Activated naive CD4-positive, alpha-beta T cell treated with anti-CD3 and anti-CD28 coated beads, Interleukin-2, amount 10 ng/mL, durations not matched to agents 7 days and 5 days (primary cell): Measurements from ENCODE around the gene PTPN4.

Experiments
- CTCF ChIA-PET: fragments of 350-600 bp; sonication (Branson Sonifier 250); formaldehyde crosslinking; loops from one replicate; lab custom pipeline; 2021; ENCODE audit warnings: antibody characterized with exemption; lab: Charles Lee
- DNase-seq: peaks from one replicate; pipeline ENCODE4 v3.0.0-alpha.2; 2020
- H3K27ac Mint-ChIP-seq: one replicate; pipeline ENCODE4 v1.8.0; 2021; ENCODE audit warnings: mild to moderate bottlenecking, moderate library complexity, mixed read lengths
- H3K27me3 Mint-ChIP-seq: one replicate; pipeline ENCODE4 v1.8.0; 2021; ENCODE audit warnings: mild to moderate bottlenecking, mixed read lengths
- H3K36me3 Mint-ChIP-seq: one replicate; pipeline ENCODE4 v1.8.0; 2021; ENCODE audit warnings: mixed read lengths
- H3K4me1 Mint-ChIP-seq: one replicate; pipeline ENCODE4 v1.8.0; 2021; ENCODE audit warnings: mixed read lengths
- H3K4me3 Mint-ChIP-seq: one replicate; pipeline ENCODE4 v1.8.0; 2021; ENCODE audit warnings: mild to moderate bottlenecking, moderate library complexity, mixed read lengths
- H3K9me3 Mint-ChIP-seq: one replicate; pipeline ENCODE4 v1.8.0; 2021; ENCODE audit warnings: mixed read lengths

Gene PTPN4

GRCh38 chr2:119760956-119761275 is 1.2 kb downstream of the PTPN4 start:
- peaks cover 46% of the 10 kb centered on the region for H3K4me1 Mint-ChIP-seq
- CTCF ChIA-PET, result interaction anchor here (0.8 to 1.8 kb wide), 3 partner anchors 8 to 414 kb away, joined by 3 to 7 read pairs (median 6); no protein-coding TSS in a partner anchor
- H3K4me3 Mint-ChIP-seq, result peak overlapping the region; percentile 72
- peaks cover 8% of the 10 kb centered on the region for H3K36me3 Mint-ChIP-seq
- H3K9me3 Mint-ChIP-seq, result no peaks in the 10 kb centered on the region
- no peak for DNase-seq
- peak overlapping the region; percentile 87 for H3K27ac Mint-ChIP-seq
- H3K27me3 Mint-ChIP-seq, result peaks cover 8% of the 10 kb centered on the region

GRCh38 chr2:119764832-119765231 is 5.1 kb downstream of the PTPN4 start:
- no peaks in the 10 kb centered on the region for H3K27me3 Mint-ChIP-seq
- H3K4me1 Mint-ChIP-seq, result peaks cover 38% of the 10 kb centered on the region
- peaks cover 9% of the 10 kb centered on the region for H3K36me3 Mint-ChIP-seq
- CTCF ChIA-PET, result no interaction called here
- no peaks in the 10 kb centered on the region for H3K9me3 Mint-ChIP-seq
- H3K27ac Mint-ChIP-seq, result no peak overlapping the region
- no peak for DNase-seq
- H3K4me3 Mint-ChIP-seq, result no peak overlapping the region

DNA sequence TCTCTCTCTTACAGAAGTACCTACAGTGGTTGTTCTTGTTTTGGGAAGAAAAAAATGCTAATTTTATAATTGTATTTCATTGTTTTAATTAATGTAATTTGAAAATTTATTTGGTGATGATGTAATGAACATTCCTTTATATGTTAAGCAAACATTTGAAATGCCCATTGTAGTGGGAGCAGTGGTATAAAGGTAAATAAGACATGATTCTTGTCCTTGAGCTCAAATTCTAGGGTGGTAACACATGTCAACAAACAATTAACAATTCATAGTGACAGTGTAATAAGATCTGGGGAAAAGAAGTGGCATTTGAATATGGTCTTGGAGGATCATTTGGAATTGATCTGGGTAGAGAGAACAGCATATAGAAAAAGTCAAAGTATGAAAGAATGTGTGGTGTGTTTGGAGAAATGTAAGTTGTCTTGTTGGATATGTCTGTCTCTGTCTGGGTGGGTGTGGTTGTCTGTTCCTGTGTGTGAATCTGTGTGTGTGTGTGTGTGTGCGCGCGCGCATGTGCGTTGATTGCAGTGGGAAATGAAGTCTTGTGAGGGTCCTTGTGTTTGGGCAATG is 5.8 kb downstream of the PTPN4 start:
- Mint-ChIP-seq H3K9me3 (no peaks in the 10 kb centered on the region), H3K4me1 (peaks cover 38% of the 10 kb centered on the region), H3K27me3 (no peaks in the 10 kb centered on the region), H3K4me3 (no peak overlapping the region), H3K36me3 (peaks cover 9% of the 10 kb centered on the region), H3K27ac (no peak overlapping the region)
- no peak for DNase-seq
- CTCF ChIA-PET, result no interaction called here

GRCh38 chr2:119766944-119767343 is 7.2 kb downstream of the PTPN4 start:
- H3K4me1 Mint-ChIP-seq, result peaks cover 36% of the 10 kb centered on the region
- peaks cover 13% of the 10 kb centered on the region for H3K36me3 Mint-ChIP-seq

DNA sequence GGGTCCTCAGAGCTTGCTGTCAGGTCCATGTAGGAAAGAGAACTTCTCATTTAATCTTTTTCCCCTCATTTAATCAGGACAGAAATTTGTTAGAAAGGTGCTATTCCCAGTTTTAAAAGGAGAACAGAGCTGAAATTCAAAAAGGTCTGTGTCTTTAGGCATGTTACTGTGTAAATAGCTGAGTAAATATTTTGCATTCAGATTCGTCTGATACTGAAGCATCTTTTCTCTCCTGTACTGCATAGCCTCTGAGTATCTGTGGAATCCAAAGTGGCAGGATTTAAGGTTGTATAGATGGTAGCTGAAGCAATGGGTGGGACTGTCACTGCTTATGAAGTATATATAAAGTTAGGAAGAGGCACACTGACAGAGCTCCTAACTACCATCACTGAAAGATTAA is 9.0 kb downstream of the PTPN4 start:
- H3K4me1 Mint-ChIP-seq, result peaks cover 31% of the 10 kb centered on the region
- DNase-seq, result no peak
- CTCF ChIA-PET, result interaction anchor here (0.8 to 1.1 kb wide), 2 partner anchors 16 to 57 kb away, joined by 3 read pairs; no protein-coding TSS in a partner anchor
- H3K27me3 Mint-ChIP-seq, result no peaks in the 10 kb centered on the region
- H3K4me3 Mint-ChIP-seq, result no peak overlapping the region
- peaks cover 13% of the 10 kb centered on the region for H3K36me3 Mint-ChIP-seq
- no peak overlapping the region for H3K27ac Mint-ChIP-seq
- H3K9me3 Mint-ChIP-seq, result no peaks in the 10 kb centered on the region

More at GRCh38 chr2:119766944-119767343, 7.2 kb downstream of the PTPN4 start:
- no peaks in the 10 kb centered on the region for H3K9me3 Mint-ChIP-seq
- H3K27me3 Mint-ChIP-seq, result no peaks in the 10 kb centered on the region
- H3K4me3 Mint-ChIP-seq, result no peak overlapping the region
- CTCF ChIA-PET, result no interaction called here
- no peak overlapping the region for H3K27ac Mint-ChIP-seq
- DNase-seq, result no peak

GRCh38 chr2:119769645-119770044 is 9.9 kb downstream of the PTPN4 start:
- no peak for DNase-seq
- H3K27ac Mint-ChIP-seq, result no peak overlapping the region
- no peaks in the 10 kb centered on the region for H3K27me3 Mint-ChIP-seq
- H3K9me3 Mint-ChIP-seq, result peaks cover 3% of the 10 kb centered on the region
- peaks cover 21% of the 10 kb centered on the region for H3K36me3 Mint-ChIP-seq
- H3K4me3 Mint-ChIP-seq, result no peak overlapping the region
- CTCF ChIA-PET, result interaction anchor here (0.8 to 1.1 kb wide), 3 partner anchors 12 to 57 kb away, joined by 3 read pairs; no protein-coding TSS in a partner anchor
- peaks cover 29% of the 10 kb centered on the region for H3K4me1 Mint-ChIP-seq

- Mint-ChIP-seq H3K4me3 (no peak overlapping the region), H3K4me1 (peaks cover 22% of the 10 kb centered on the region), H3K36me3 (peaks cover 19% of the 10 kb centered on the region), H3K27ac (no peak overlapping the region), H3K27me3 (no peaks in the 10 kb centered on the region), H3K9me3 (peaks cover 3% of the 10 kb centered on the region)
- no peak for DNase-seq
- CTCF ChIA-PET, result no interaction called here
Measured at GRCh38 chr2:119771331-119771730, 11.6 kb downstream of the PTPN4 start.

DNA sequence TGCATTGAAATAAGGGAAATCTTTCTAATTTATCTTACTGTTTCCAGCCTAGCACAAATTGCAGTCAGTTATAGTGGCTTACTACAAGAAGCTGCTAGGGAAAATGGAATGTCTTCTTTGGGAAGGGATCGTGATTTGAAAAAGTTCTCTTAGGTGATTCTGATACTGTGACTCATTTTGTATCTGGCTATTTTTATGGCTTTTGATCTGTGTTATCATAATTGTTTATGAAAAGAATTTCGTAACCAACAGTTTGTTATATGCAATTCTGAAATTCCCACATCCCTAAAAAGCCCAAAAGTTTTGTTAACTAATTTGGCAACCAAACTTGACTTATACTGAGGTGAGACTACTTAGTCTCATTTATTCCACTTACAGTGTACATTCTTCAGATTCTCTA is 12.4 kb downstream of the PTPN4 start:
- peaks cover 22% of the 10 kb centered on the region for H3K4me1 Mint-ChIP-seq
- no peak overlapping the region for H3K27ac Mint-ChIP-seq
- H3K9me3 Mint-ChIP-seq, result peaks cover 3% of the 10 kb centered on the region
- no peak overlapping the region for H3K4me3 Mint-ChIP-seq
- peaks cover 24% of the 10 kb centered on the region for H3K36me3 Mint-ChIP-seq
- H3K27me3 Mint-ChIP-seq, result no peaks in the 10 kb centered on the region
- DNase-seq, result no peak
- CTCF ChIA-PET, result no interaction called here

GRCh38 chr2:119772767-119773166 is 13.0 kb downstream of the PTPN4 start:
- CTCF ChIA-PET, result interaction anchor here (1.2 kb wide), 1 partner anchor 403 kb away, joined by 3 read pairs; no protein-coding TSS in a partner anchor
- Mint-ChIP-seq H3K9me3 (peaks cover 3% of the 10 kb centered on the region), H3K4me3 (no peak overlapping the region), H3K27me3 (no peaks in the 10 kb centered on the region), H3K27ac (peak overlapping the region; percentile 67), H3K4me1 (peaks cover 22% of the 10 kb centered on the region), H3K36me3 (peaks cover 25% of the 10 kb centered on the region)
- DNase-seq, result no peak

GRCh38 chr2:119774026-119774425 is 14.3 kb downstream of the PTPN4 start:
- Mint-ChIP-seq H3K27me3 (no peaks in the 10 kb centered on the region), H3K4me1 (peaks cover 22% of the 10 kb centered on the region), H3K4me3 (no peak overlapping the region), H3K36me3 (peaks cover 25% of the 10 kb centered on the region), H3K9me3 (peaks cover 3% of the 10 kb centered on the region), H3K27ac (no peak overlapping the region)
- CTCF ChIA-PET, result no interaction called here
- no peak for DNase-seq

DNA sequence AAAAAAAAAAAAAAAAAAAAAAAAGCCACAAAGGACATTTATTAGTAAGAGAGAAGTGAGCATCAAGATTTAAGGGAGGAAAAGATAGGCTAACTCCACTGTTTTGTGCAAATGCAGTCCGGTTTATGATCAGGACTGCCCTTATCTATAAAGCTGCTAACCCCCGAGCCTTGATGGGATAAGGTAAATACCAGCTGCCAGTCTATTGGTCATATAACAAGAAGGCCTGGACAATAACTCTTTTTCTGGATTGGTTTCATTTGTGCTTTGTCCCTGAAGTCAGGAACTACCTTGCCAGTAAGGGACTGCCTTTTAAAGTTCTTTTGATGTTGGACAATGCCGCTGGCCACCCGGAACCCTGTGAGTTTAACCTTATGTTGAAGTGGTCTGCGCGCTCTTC is 15.4 kb downstream of the PTPN4 start:
- Mint-ChIP-seq H3K36me3 (peaks cover 25% of the 10 kb centered on the region), H3K9me3 (peaks cover 3% of the 10 kb centered on the region), H3K27me3 (no peaks in the 10 kb centered on the region), H3K4me3 (no peak overlapping the region), H3K4me1 (peaks cover 22% of the 10 kb centered on the region), H3K27ac (no peak overlapping the region)
- no peak for DNase-seq
- CTCF ChIA-PET, result no interaction called here

- CTCF ChIA-PET, result no interaction called here
- H3K27me3 Mint-ChIP-seq, result no peaks in the 10 kb centered on the region
Measured at GRCh38 chr2:119782308-119783027, 22.7 kb downstream of the PTPN4 start.

GRCh38 chr2:119784876-119785275 is 25.2 kb downstream of the PTPN4 start:
- Mint-ChIP-seq H3K4me3 (no peak overlapping the region), H3K9me3 (peaks cover 6% of the 10 kb centered on the region), H3K27me3 (no peaks in the 10 kb centered on the region), H3K27ac (no peak overlapping the region), H3K36me3 (peaks cover 8% of the 10 kb centered on the region), H3K4me1 (peaks cover 2% of the 10 kb centered on the region)
- no peak for DNase-seq
- CTCF ChIA-PET, result no interaction called here

More at GRCh38 chr2:119782308-119783027, 22.7 kb downstream of the PTPN4 start:
- no peak for DNase-seq
- H3K4me1 Mint-ChIP-seq, result peaks cover 2% of the 10 kb centered on the region
- peaks cover 4% of the 10 kb centered on the region for H3K36me3 Mint-ChIP-seq
- no peaks in the 10 kb centered on the region for H3K9me3 Mint-ChIP-seq
- no peak overlapping the region for H3K27ac Mint-ChIP-seq
- no peak overlapping the region for H3K4me3 Mint-ChIP-seq

DNA sequence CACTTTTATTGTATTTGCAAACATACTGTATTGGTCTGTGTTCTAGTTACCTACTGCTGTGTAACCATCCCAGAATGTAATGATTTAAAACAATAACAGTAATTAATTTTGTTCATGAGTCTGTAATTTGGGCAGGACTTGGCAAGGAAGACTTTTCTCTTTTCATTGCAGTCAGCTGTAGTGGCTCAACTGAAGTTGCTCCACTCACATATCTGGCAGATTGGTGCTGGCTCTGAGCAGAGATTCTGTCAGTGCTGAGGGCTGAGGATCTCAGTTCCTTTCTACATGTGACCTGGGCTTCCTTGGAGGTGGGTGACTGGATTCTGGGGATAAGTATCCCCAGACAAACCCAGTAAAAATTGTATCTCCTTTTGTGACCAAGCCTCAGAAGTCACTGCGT is 26.6 kb downstream of the PTPN4 start:
- Mint-ChIP-seq H3K9me3 (peaks cover 14% of the 10 kb centered on the region), H3K4me3 (no peak overlapping the region), H3K27me3 (no peaks in the 10 kb centered on the region), H3K36me3 (peaks cover 18% of the 10 kb centered on the region), H3K4me1 (peaks cover 2% of the 10 kb centered on the region), H3K27ac (no peak overlapping the region)
- DNase-seq, result no peak
- CTCF ChIA-PET, result no interaction called here

- Mint-ChIP-seq H3K36me3 (peaks cover 35% of the 10 kb centered on the region), H3K9me3 (peaks cover 31% of the 10 kb centered on the region)
- no peak for DNase-seq
Measured at GRCh38 chr2:119788752-119789151, 29.0 kb downstream of the PTPN4 start.

More at GRCh38 chr2:119788752-119789151, 29.0 kb downstream of the PTPN4 start:
- H3K4me3 Mint-ChIP-seq, result no peak overlapping the region
- no peaks in the 10 kb centered on the region for H3K4me1 Mint-ChIP-seq
- H3K27ac Mint-ChIP-seq, result no peak overlapping the region
- CTCF ChIA-PET, result no interaction called here
- H3K27me3 Mint-ChIP-seq, result no peaks in the 10 kb centered on the region
